Upper lobe of left lung (tissue), 6 donors: Measurements from ENCODE around the gene ZNF567. TPM values are rescaled to one million over a fixed set of nuclear protein-coding genes. Genes with fewer than 3 reads are reported as not detected.
"Not testable (repeated sequence)": the region's sequence is repeated elsewhere in the genome, so short reads cannot be mapped to it uniquely, and the experiment has no call there.

Experiments used
- ATAC-seq, 2 donors: fragments of 200-7000 bp; cut with Tn5 transposase; one replicate each; pipeline ENCODE4 v1.9.1; 2022; ENCODE audit warnings: mild to moderate bottlenecking in 2 of 2, moderate library complexity in 2 of 2; ENCODE audit not compliant: low FRiP score in 2 of 2
- DNase-seq, 2 donors: peaks; one replicate each; pipeline ENCODE4 v3.0.0-alpha.2; 2019 to 2020
- H3K27ac ChIP-seq, 4 donors: fragments of 200-600 bp; sonication (generic); one replicate each; pipeline ENCODE4 v1.5.1; 2016 to 2019
- H3K27me3 ChIP-seq, 4 donors: fragments of 200-600 bp; sonication (generic); one replicate each; pipeline ENCODE4 v1.5.1; 2017 to 2019
- H3K36me3 ChIP-seq, 4 donors: fragments of 200-600 bp; sonication (generic); one replicate each; pipeline ENCODE4 v1.5.1; 2016 to 2019
- H3K4me1 ChIP-seq, 4 donors: fragments of 200-600 bp; sonication (generic); one replicate each; pipeline ENCODE4 v1.5.1; 2018 to 2019
- H3K4me3 ChIP-seq, 4 donors: fragments of 200-600 bp; sonication (generic); one replicate each; pipeline ENCODE4 v1.5.1; 2017 to 2019; ENCODE audit warnings: mild to moderate bottlenecking in 2 of 4, moderate library complexity in 1 of 4
- H3K9me3 ChIP-seq, 4 donors: fragments of 200-600 bp; sonication (generic); one replicate each; pipeline ENCODE4 v1.5.1; 2018 to 2019
- EP300 ChIP-seq, 4 donors: sonication (generic); formaldehyde crosslinking; IDR thresholded peaks; one replicate each; pipeline ENCODE4 v1.5.1; 2017; ENCODE audit warnings: antibody characterized with exemption in 4 of 4, control low read depth in 2 of 4
- POLR2A ChIP-seq, 4 donors: fragments of 450-650 bp; IDR thresholded peaks; one replicate each; pipeline ENCODE4 v1.5.1; 2016 to 2017; ENCODE audit warnings: antibody characterized with exemption in 4 of 4, mild to moderate bottlenecking in 2 of 4
- POLR2AphosphoS5 ChIP-seq, 2 donors: sonication (generic); formaldehyde crosslinking; IDR thresholded peaks; one replicate each; pipeline ENCODE4 v1.5.1; 2017; ENCODE audit warnings: antibody characterized with exemption in 2 of 2
- WGBS, 2 donors: methylation state at CpG; one replicate each; pipeline ENCODE4 v1.1.5; 2017 to 2018; 5-methylcytosine and 5-hydroxymethylcytosine counted together
- total RNA-seq, 6 donors: library from RNA; depleted of rRNA in 4 of 6; stranded (reverse); fragments of >200 nt in 4 of 6; gene quantifications; one replicate each; pipeline versions ENCODE4 v1.1.0 to v1.2.1, GENCODE V29; 2016 to 2021
- TF ChIP-seq, protein P1 (sequence below), 6 experiments: fragments of 450-650 bp in 4 of 6; fragments of 200-600 bp in 2 of 6; sonication (generic) in 2 of 6; IDR thresholded peaks; one replicate each; pipeline ENCODE4 v1.5.1; 2016 to 2019; ENCODE audit warnings: antibody characterized with exemption in 6 of 6
- donor health status: DM: no; HTN: no; CAD: no; lungs with moderate emphysema.
- donor health status: DM: no; HTN: yes; CAD: no; lungs with severe emphysema.

The ZNF567 gene
- total RNA-seq, 6 donors from 2014 or later, result 4.4 to 23.0 (median 6.1) TPM

DNA sequence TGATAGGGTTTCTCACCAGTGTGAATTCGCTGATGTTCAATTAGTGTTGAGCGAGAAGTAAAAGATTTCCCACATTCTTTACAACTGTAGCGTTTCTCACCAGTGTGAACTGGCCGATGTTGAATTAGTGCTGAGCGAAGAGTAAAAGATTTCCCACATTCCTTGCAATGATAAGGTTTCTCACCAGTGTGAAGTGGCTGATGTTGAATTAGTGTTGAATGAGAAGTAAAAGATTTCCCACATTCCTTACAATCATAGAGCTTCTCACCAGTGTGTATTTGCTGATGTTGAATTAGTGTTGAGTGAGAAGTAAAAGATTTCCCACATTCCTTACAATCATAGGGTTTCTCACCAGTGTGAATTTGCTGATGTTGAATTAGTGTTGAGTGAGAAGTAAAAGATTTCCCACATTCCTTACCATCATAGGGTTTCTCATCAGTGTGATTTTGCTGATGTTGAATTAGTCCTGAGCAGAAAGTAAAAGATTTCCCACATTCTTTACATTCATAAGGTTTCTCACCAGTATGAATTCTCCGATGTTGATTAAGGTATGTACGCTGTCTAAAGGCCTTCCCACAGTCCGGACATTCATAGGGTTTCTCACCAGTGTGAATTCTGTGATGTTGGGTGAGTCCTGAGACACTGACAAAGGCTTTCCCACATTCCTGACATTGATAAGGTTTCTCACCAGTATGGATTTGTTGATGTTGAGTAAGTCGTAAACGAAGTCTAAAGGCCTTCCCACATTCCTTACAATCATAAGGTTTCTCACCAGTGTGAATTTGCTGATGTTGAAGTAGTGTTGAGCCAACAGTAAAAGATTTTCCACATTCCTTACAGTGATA lies 61.2 kb downstream of the ZNF567 start:
- Histone ChIP-seq H3K4me3 (no peak overlapping the region), H3K36me3 (peaks cover 3 to 64% (median 31%) of the 10 kb centered on the region in 4 donors), H3K27ac (no peak overlapping the region), H3K9me3 (peaks cover 98 to 100% (median 100%) of the 10 kb centered on the region in 4 donors), H3K27me3 (no peaks in the 10 kb centered on the region), H3K4me1 (no peaks in the 10 kb centered on the region)
- no peak for ATAC-seq
- no peak for DNase-seq
- TF ChIP-seq, protein P1, sequence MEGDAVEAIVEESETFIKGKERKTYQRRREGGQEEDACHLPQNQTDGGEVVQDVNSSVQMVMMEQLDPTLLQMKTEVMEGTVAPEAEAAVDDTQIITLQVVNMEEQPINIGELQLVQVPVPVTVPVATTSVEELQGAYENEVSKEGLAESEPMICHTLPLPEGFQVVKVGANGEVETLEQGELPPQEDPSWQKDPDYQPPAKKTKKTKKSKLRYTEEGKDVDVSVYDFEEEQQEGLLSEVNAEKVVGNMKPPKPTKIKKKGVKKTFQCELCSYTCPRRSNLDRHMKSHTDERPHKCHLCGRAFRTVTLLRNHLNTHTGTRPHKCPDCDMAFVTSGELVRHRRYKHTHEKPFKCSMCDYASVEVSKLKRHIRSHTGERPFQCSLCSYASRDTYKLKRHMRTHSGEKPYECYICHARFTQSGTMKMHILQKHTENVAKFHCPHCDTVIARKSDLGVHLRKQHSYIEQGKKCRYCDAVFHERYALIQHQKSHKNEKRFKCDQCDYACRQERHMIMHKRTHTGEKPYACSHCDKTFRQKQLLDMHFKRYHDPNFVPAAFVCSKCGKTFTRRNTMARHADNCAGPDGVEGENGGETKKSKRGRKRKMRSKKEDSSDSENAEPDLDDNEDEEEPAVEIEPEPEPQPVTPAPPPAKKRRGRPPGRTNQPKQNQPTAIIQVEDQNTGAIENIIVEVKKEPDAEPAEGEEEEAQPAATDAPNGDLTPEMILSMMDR (IDR thresholded peaks at IDR 0.05), result no peak
- TF ChIP-seq POLR2AphosphoS5 (IDR thresholded peaks at IDR 0.05) (no peak), EP300 (IDR thresholded peaks at IDR 0.05) (no peak), POLR2A (IDR thresholded peaks at IDR 0.05) (no peak)
- 92 to 98% methylated on average over 10 of the region's 10 CpGs for WGBS, 2 donors

DNA sequence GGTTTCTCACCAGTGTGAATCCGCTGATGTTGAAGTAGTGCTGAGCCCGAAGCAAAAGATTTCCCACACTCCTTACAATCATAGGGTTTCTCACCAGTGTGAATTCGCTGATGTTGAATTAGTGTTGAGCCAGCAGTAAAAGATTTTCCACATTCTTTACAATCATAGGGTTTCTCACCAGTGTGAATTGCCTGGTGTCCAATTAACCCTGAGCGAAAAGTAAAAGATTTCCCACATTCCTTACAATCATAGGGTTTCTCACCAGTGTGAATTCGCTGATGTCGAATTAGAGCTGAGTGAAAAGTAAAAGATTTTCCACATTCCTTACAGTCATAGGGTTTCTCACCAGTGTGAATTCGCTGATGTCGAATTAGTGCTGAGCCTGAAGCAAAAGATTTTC lies 62.2 kb downstream of the ZNF567 start:
- H3K27ac ChIP-seq, H3K27me3 ChIP-seq, ATAC-seq, H3K4me1 ChIP-seq, H3K4me3 ChIP-seq, DNase-seq: not testable (repeated sequence)
- 92 to 94% methylated on average over 8 of the region's 8 CpGs for WGBS, 2 donors
- Histone ChIP-seq H3K9me3 (peaks cover 98 to 100% (median 100%) of the 10 kb centered on the region in 4 donors), H3K36me3 (peaks cover 3 to 71% (median 31%) of the 10 kb centered on the region in 4 donors)

DNA sequence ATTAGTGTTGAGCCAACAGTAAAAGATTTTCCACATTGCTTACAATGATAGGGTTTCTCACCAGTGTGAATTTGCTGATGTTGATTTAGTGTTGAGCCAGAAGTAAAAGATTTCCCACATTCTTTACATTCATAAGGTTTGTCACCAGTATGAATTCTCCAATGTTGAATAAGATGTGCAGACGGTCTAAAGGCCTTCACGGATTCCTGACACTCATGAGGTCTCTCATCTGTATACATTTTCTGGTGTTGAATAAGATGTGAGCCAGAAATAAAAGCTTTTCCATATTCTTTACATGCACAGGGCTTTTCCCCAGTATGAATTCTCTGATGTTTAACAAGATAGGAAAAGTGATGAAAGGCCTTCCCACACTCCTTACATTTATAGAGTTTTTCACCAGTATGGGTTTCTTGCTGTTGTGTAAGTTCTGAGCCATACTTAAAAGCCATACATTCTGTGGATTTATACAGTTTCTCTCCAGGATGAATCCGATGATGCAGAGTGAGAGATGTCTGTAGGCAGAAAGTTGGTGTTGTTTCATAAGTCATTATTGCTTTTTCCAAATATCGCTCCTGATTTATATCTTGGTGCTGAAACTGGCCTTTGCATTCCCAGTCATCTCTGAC lies 62.8 kb downstream of the ZNF567 start:
- no peaks in the 10 kb centered on the region for H3K27me3 ChIP-seq
- peaks cover 98 to 100% (median 100%) of the 10 kb centered on the region in 4 donors for H3K9me3 ChIP-seq
- H3K4me3 ChIP-seq, result no peak overlapping the region
- H3K4me1 ChIP-seq, result no peaks in the 10 kb centered on the region
- DNase-seq (no peak), ATAC-seq (no peak)
- TF ChIP-seq, protein P1 (IDR thresholded peaks at IDR 0.05), result no peak
- no peak for TF ChIP-seq POLR2A (IDR thresholded peaks at IDR 0.05)
- TF ChIP-seq POLR2AphosphoS5 (IDR thresholded peaks at IDR 0.05), result no peak
- no peak for TF ChIP-seq EP300 (IDR thresholded peaks at IDR 0.05)
- WGBS, 2 donors, result 98% methylated on average over 4 of the region's 4 CpGs
- no peak overlapping the region for H3K27ac ChIP-seq
- H3K36me3 ChIP-seq, result peaks cover 3 to 77% (median 32%) of the 10 kb centered on the region in 4 donors

Other genes starting within 250 kb of the ZNF567 start
- 10 to 100 TPM in 2 of 6 donors, 1 to 10 TPM in 4; 5.5 to 17.6 (median 8.1) TPM for gene ZNF566, start 198.1 kb upstream of the ZNF567 start, total RNA-seq
- gene ZNF260, start 159.3 kb upstream of the ZNF567 start, total RNA-seq, result 10 to 100 TPM in 1 of 6 donors, 1 to 10 TPM in 5; 2.1 to 18.1 (median 5.9) TPM
- gene ZNF529, start 114.3 kb upstream of the ZNF567 start, total RNA-seq, result 10 to 100 TPM in 3 of 6 donors, 1 to 10 TPM in 3; 6.0 to 18.9 (median 10.0) TPM
- 1 to 10 TPM in 5 of 6 donors, under 1 TPM in 1; 0.78 to 5.7 (median 4.1) TPM for gene ZNF382, start 82.3 kb upstream of the ZNF567 start, total RNA-seq
- gene ZNF461, start 20.8 kb upstream of the ZNF567 start, total RNA-seq, result 10 to 100 TPM in 1 of 6 donors, 1 to 10 TPM in 5; 4.2 to 17.4 (median 7.1) TPM
- gene ZNF850, start 85.2 kb downstream of the ZNF567 start, total RNA-seq, result 1 to 10 TPM in 5 of 6 donors, under 1 TPM in 1; 0.44 to 3.0 (median 1.2) TPM
- gene ZNF790, start 150.8 kb downstream of the ZNF567 start, total RNA-seq, result 1 to 10 TPM; 5.0 to 7.7 (median 5.7) TPM
- gene ZNF345, start 163.3 kb downstream of the ZNF567 start, total RNA-seq, result 1 to 10 TPM; 4.8 to 8.3 (median 5.6) TPM
- gene ZNF829, start 228.7 kb downstream of the ZNF567 start, total RNA-seq, result 1 to 10 TPM in 5 of 6 donors, under 1 TPM in 1; 1.00 to 5.2 (median 1.8) TPM
- gene ZNF568, start 228.7 kb downstream of the ZNF567 start, total RNA-seq, result 10 to 100 TPM in 2 of 6 donors, 1 to 10 TPM in 4; 4.8 to 12.3 (median 7.3) TPM